Measurements from ENCODE around the gene PTPRM.

- TF ChIP-seq, protein P1, sequence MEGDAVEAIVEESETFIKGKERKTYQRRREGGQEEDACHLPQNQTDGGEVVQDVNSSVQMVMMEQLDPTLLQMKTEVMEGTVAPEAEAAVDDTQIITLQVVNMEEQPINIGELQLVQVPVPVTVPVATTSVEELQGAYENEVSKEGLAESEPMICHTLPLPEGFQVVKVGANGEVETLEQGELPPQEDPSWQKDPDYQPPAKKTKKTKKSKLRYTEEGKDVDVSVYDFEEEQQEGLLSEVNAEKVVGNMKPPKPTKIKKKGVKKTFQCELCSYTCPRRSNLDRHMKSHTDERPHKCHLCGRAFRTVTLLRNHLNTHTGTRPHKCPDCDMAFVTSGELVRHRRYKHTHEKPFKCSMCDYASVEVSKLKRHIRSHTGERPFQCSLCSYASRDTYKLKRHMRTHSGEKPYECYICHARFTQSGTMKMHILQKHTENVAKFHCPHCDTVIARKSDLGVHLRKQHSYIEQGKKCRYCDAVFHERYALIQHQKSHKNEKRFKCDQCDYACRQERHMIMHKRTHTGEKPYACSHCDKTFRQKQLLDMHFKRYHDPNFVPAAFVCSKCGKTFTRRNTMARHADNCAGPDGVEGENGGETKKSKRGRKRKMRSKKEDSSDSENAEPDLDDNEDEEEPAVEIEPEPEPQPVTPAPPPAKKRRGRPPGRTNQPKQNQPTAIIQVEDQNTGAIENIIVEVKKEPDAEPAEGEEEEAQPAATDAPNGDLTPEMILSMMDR (IDR thresholded peaks at IDR 0.05): no peak
- no peak for TF ChIP-seq POLR2A (IDR thresholded peaks at IDR 0.05)
Observed at GRCh38 chr18:7766346-7766745, 199.2 kb downstream of the PTPRM start.

Measured in lower leg skin (tissue), 3 donors.